Gastrocnemius medialis (tissue), 4 donors: ENCODE measurements around the gene ZNF783. TPM values are rescaled to one million over a fixed set of nuclear protein-coding genes. Genes with fewer than 3 reads are reported as not detected.

Experiments
- ATAC-seq, 2 donors: fragments of 150-250 bp; one replicate each; pipeline ENCODE4 v1.9.1; 2016
- DNase-seq, 2 donors: peaks; one replicate each; pipeline ENCODE4 v3.0.0-alpha.2; 2019
- H3K27ac ChIP-seq, 4 donors: fragments of 200-600 bp; sonication (generic); 1 replicate in 1 of 4; 2 replicates in 3 of 4; pipeline ENCODE4 v1.5.1; 2016 to 2018; ENCODE audit warnings: mild to moderate bottlenecking in 2 of 4, moderate library complexity in 1 of 4
- H3K27me3 ChIP-seq, 3 donors: fragments of 200-600 bp; sonication (generic) in 2 of 3; 1 replicate in 1 of 3; 2 replicates in 2 of 3; pipeline versions ENCODE4 v1.5.1 to v1.6.0; 2016 to 2019; ENCODE audit warnings: mild to moderate bottlenecking in 1 of 3, moderate library complexity in 1 of 3
- H3K36me3 ChIP-seq, 2 donors: fragments of 200-600 bp; sonication (generic) in 1 of 2; one replicate each; pipeline ENCODE4 v1.5.1; 2017 to 2018
- H3K4me1 ChIP-seq, 2 donors: fragments of 200-600 bp; sonication (generic) in 1 of 2; one replicate each; pipeline ENCODE4 v1.5.1; 2016 to 2017; ENCODE audit warnings: mild to moderate bottlenecking in 2 of 2
- H3K4me3 ChIP-seq, 4 donors: fragments of 200-600 bp; sonication (generic) in 3 of 4; 1 replicate in 1 of 4; 2 replicates in 3 of 4; pipeline ENCODE4 v1.5.1; 2016 to 2019; ENCODE audit warnings: mild to moderate bottlenecking in 2 of 4
- H3K9me3 ChIP-seq, 3 donors: fragments of 200-600 bp; sonication (generic) in 2 of 3; 1 replicate in 1 of 3; 2 replicates in 2 of 3; pipeline ENCODE4 v1.5.1; 2016 to 2019
- POLR2A ChIP-seq, 2 donors: fragments of 450-650 bp; IDR thresholded peaks; one replicate each; pipeline ENCODE4 v1.6.1; 2017; ENCODE audit warnings: antibody characterized with exemption in 2 of 2, mild to moderate bottlenecking in 2 of 2, moderate library complexity in 2 of 2
- in situ Hi-C, 4 donors: fragments of 200-750 bp; cut with MboI; loops; one replicate each; pipeline versions ENCODE4 v1.15.0 to v1.8.0; 2017; ENCODE audit warnings: low sequenced_read_pairs in 4 of 4
- intact Hi-C: fragments of 100-400 bp; cut with DNase I; formaldehyde crosslinking; loops from one replicate; pipeline ENCODE4 v1.15.1; 2023; ENCODE audit warnings: low total_unique reads
- total RNA-seq, 4 donors: library from RNA; depleted of rRNA; stranded (reverse); fragments of >200 nt; gene quantifications; one replicate each; pipeline versions ENCODE4 v1.1.0 to v1.2.3, GENCODE V29; 2016
- TF ChIP-seq, protein P1 (sequence below), 5 experiments: fragments of 450-650 bp in 3 of 5; fragments of 200-600 bp in 2 of 5; sonication (generic) in 2 of 5; IDR thresholded peaks in 4 of 5; conservative IDR thresholded peaks in 1 of 5; 1 replicate in 4 of 5; 2 replicates in 1 of 5; pipeline ENCODE4 v1.5.1; 2016 to 2019; ENCODE audit warnings: antibody characterized with exemption in 5 of 5, mild to moderate bottlenecking in 3 of 5, moderate library complexity in 3 of 5

Gene ZNF783
- total RNA-seq: 1 to 10 TPM; 3.4 to 7.1 (median 5.5) TPM

DNA sequence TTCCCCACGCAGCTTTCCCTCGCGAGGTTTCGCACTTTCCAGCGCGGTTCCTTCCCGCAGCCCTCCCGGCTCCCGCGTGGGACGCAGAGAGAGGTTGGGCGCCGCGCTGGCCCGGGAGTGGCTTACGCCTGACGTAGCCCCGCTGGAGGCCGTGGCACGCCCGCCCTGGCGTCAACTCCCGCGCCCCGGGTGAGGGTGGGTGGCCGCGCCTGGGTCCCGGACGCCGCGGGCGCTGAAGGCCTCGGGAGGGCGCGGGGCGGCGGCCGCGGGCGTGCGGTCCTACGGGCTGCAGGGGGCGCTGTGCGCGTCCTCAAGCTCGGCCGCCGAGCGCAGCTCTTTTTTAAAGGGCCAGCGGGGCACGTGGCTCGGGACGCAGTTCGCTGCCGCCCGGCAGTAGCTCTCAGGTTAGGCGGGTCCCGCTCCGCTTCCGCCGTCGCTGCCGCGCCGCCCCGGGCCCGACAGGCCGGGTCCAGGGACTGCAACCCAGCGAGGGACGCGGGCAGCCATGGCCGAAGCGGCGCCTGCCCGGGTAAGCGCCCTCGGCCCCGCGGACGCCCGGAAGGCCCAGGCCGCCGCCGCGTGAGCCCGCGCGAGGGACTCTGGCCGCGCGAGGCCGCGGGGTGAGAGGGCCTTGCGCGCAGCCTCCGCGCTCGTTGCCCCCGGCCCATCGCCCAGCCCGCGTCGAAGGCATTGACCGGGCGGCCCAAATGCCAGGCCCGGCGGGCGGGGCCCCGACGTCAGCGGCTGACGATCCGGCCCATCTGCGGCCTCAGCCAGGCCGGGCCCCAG, at the start of gene ZNF783:
Gene ZNF783, plus strand, starts transcription at position 368 of the 789 bp plus-strand sequence. Its CDS starts 138 bp downstream, at position 506.
- in situ Hi-C loops: loop anchor here in 1 of 4 donors (25.0 kb wide), 1 partner anchor 225 kb away; the partner anchor contains the start of gene ZNF746
- H3K27me3 ChIP-seq: no peaks in the 10 kb centered on the region
- peak; percentile 92 to 94 for ATAC-seq
- peak within 1 kb of the TSS; percentile 59 to 83 (median 62) for H3K4me3 ChIP-seq
- H3K27ac ChIP-seq: peak within 1 kb of the TSS; percentile 76 to 92 (median 85)
- peaks cover 12 to 18% of the 10 kb centered on the region in 2 donors for H3K4me1 ChIP-seq
- H3K36me3 ChIP-seq: peaks cover 0 to 14% of the 10 kb centered on the region in 2 donors
- peak; percentile 64 to 66 for TF ChIP-seq POLR2A (IDR thresholded peaks at IDR 0.05)
- TF ChIP-seq, protein P1, sequence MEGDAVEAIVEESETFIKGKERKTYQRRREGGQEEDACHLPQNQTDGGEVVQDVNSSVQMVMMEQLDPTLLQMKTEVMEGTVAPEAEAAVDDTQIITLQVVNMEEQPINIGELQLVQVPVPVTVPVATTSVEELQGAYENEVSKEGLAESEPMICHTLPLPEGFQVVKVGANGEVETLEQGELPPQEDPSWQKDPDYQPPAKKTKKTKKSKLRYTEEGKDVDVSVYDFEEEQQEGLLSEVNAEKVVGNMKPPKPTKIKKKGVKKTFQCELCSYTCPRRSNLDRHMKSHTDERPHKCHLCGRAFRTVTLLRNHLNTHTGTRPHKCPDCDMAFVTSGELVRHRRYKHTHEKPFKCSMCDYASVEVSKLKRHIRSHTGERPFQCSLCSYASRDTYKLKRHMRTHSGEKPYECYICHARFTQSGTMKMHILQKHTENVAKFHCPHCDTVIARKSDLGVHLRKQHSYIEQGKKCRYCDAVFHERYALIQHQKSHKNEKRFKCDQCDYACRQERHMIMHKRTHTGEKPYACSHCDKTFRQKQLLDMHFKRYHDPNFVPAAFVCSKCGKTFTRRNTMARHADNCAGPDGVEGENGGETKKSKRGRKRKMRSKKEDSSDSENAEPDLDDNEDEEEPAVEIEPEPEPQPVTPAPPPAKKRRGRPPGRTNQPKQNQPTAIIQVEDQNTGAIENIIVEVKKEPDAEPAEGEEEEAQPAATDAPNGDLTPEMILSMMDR (IDR thresholded peaks at IDR 0.05 in 4 of 5, conservative IDR thresholded peaks at IDR 0.05 in 1 of 5): peak; percentile 73 to 96 (median 94)
- no peaks in the 10 kb centered on the region for H3K9me3 ChIP-seq
- intact Hi-C loops: loop anchor here (1.0 to 5.0 kb wide), 5 partner anchors 23 to 235 kb away; partner anchors contain the start of genes ZNF212 and ZNF746
- peak; percentile 71 to 84 for DNase-seq

DNA sequence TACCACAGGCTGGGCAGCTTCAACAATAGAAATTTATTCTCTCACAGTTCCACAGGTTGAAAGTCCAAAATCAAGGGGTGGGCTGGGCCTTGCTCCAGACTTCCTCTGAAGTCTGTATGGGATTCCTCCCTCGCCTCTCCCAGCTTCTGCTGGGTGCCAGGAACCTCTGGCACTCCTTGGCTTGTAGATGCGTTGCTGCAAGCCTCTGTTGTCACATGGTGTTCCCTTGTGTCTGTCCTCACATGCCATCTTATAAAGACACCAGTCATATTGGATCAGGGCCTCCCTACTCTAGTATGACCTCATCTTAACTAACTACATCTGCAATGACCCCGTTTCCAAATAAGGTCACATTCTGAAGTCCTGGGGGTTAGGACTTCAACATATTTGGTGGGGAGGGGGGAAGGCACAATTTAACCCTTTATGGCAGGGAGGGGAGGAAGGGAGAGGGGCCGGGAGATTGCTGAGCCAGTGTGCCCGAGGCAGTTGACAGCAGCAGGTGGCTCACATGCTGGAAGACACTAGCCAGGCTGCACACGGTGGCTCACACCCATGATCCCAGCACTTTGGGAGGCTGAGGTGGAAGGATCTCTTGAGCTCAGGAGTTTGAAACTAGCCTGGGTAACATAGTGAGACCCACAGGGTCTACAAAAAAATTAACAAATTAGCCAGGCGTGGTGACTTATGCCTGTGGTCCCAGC, 47.8 kb upstream of the ZNF783 start:
- Histone ChIP-seq H3K4me1 (no peaks in the 10 kb centered on the region), H3K27me3 (no peaks in the 10 kb centered on the region), H3K4me3 (no peak overlapping the region), H3K27ac (peak overlapping the region; percentile 10 to 65 (median 50)), H3K9me3 (no peaks in the 10 kb centered on the region), H3K36me3 (peaks cover 4 to 96% of the 10 kb centered on the region in 2 donors)
- no peak for TF ChIP-seq POLR2A (IDR thresholded peaks at IDR 0.05)
- TF ChIP-seq, protein P1 (IDR thresholded peaks at IDR 0.05 in 4 of 5, conservative IDR thresholded peaks at IDR 0.05 in 1 of 5): no peak
- intact Hi-C loops (no loop called here), in situ Hi-C loops (no loop called here)
- ATAC-seq (peak; percentile 90 to 96), DNase-seq (peak; percentile 10 to 51)

DNA sequence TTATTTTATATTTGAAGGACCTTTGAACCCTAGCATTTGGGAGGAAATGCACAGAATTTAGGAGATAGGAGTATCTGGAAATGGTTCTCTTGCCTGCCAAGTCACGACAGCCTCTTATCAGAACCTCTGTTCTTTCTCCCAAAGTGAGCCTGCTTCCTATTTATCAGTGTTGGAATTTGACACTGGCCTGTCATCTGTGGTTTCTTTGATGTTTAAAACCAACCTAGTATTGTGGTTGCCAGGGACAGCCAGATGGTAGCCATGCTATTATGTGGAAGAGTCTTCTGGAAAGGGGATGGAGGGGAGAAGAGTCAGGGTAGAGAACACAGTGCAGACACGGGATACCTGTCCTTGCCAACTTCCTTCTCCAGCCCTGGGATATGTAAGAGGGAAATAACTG, 45.6 kb upstream of the ZNF783 start:
- intact Hi-C loops: no loop called here
- ATAC-seq: no peak
- peaks cover 4 to 93% of the 10 kb centered on the region in 2 donors for H3K36me3 ChIP-seq

DNA sequence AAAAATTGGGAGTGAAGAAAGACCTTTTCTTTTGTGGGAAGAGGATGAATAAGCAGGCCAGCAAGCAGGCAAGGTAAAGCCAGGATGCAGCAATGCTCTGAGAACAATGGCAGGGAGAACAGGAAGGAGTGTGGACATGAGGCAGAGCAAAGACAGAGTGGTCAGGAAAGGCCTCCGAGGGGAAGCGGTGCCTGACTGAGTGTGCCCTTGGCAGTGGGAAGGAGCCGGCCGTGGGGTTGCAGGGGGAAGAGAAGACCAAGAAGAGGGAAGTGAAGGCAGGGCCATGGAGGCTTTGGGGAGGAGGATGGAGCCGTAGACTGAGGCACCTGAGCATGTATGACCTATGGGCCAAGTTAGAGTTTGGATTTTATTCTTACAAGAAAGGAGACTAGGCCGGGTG, 44.4 kb upstream of the ZNF783 start:
- Histone ChIP-seq H3K27ac (no peak overlapping the region), H3K4me3 (no peak overlapping the region), H3K36me3 (peaks cover 0 to 93% of the 10 kb centered on the region in 2 donors), H3K27me3 (no peaks in the 10 kb centered on the region), H3K4me1 (no peaks in the 10 kb centered on the region), H3K9me3 (no peaks in the 10 kb centered on the region)
- intact Hi-C loops (no loop called here), in situ Hi-C loops (no loop called here)
- no peak for ATAC-seq
- DNase-seq: no peak
- no peak for TF ChIP-seq POLR2A (IDR thresholded peaks at IDR 0.05)
- TF ChIP-seq, protein P1 (IDR thresholded peaks at IDR 0.05 in 4 of 5, conservative IDR thresholded peaks at IDR 0.05 in 1 of 5): no peak

More for the DNA sequence above, 45.6 kb upstream of the ZNF783 start:
- Histone ChIP-seq H3K27ac (no peak overlapping the region), H3K27me3 (no peaks in the 10 kb centered on the region), H3K9me3 (no peaks in the 10 kb centered on the region), H3K4me3 (no peak overlapping the region), H3K4me1 (no peaks in the 10 kb centered on the region)
- no peak for DNase-seq
- in situ Hi-C loops: no loop called here
- TF ChIP-seq POLR2A (IDR thresholded peaks at IDR 0.05): no peak
- TF ChIP-seq, protein P1 (IDR thresholded peaks at IDR 0.05 in 4 of 5, conservative IDR thresholded peaks at IDR 0.05 in 1 of 5): no peak
